HCT116 (cell line): ENCODE measurements around the gene RNF13. TPM values are rescaled to one million over a fixed set of nuclear protein-coding genes. Genes with fewer than 3 reads are reported as not detected.

Experiments used
- ATAC-seq: fragments of 200-7000 bp; cut with Tn5 transposase; 2 replicates; pipeline ENCODE4 v1.9.1; 2020; ENCODE audit warnings: mild to moderate bottlenecking, moderate library complexity
- BruUV-seq: library from RNA; stranded (reverse); fragments of 400-500 nt; replicated peaks from 2 replicates; lab custom pipeline; 2021; lab: Mats Ljungman, UMichigan
- CTCF ChIA-PET: fragments of 300-600 bp; sonication (Branson Sonifier 250); formaldehyde crosslinking; loops from one replicate; lab custom pipeline; 2021; ENCODE audit warnings: antibody characterized with exemption; lab: Charles Lee
- POLR2A ChIA-PET: fragments of 300-600, 350-600 bp; sonication (Branson Sonifier 250); formaldehyde crosslinking; loops from one replicate; lab custom pipeline; 2021; ENCODE audit warnings: antibody characterized with exemption; lab: Charles Lee
- RAD21 ChIA-PET, 2 experiments: fragments of 300-600 bp; sonication (Branson Sonifier 250); formaldehyde crosslinking; loops; one replicate each; lab custom pipeline; 2023; ENCODE audit warnings: low total read pairs in 2 of 2; ENCODE audit not compliant: uncharacterized antibody in 2 of 2, unreplicated experiment in 2 of 2, low non-redundant PET in 1 of 2; lab: Charles Lee
- DNase-seq: peaks from one replicate; pipeline ENCODE4 v3.0.0-alpha.2; 2010; ENCODE audit warnings: low read depth, low spot score
- H2AFZ ChIP-seq: fragments of 200-600 bp; shearing (Covaris generic), sonication (generic); 2 replicates; pipeline ENCODE4 v1.6.1; 2017; ENCODE audit warnings: low read depth, mixed run types, mixed read lengths, antibody characterized with exemption, low read length; ENCODE audit not compliant: poor library complexity, severe bottlenecking
- H3K27ac ChIP-seq: 2 replicates; pipeline ENCODE4 v1.5.1; 2012; ENCODE audit warnings: low read depth, low read length
- H3K27me3 ChIP-seq: fragments of 200-600 bp; sonication (generic); 2 replicates; pipeline ENCODE4 v1.6.1; 2016; ENCODE audit warnings: mixed run types, low read length, mixed read lengths; ENCODE audit not compliant: insufficient read depth
- H3K36me3 ChIP-seq, 2 experiments: fragments of 200-500 bp in 1 of 2; fragments of 200-600 bp in 1 of 2; sonication (Bioruptor generic) in 1 of 2; sonication (generic) in 1 of 2; 2 replicates each; pipeline versions ENCODE4 v1.5.1 to v1.6.1; 2014 to 2016; ENCODE audit warnings: low read length in 2 of 2, inconsistent platforms in 1 of 2, mixed read lengths in 1 of 2, mixed run types in 1 of 2; ENCODE audit not compliant: insufficient read depth in 2 of 2, control insufficient read depth in 1 of 2
- H3K4me1 ChIP-seq, 2 experiments: fragments of 200-600 bp in 1 of 2; sonication (generic) in 1 of 2; 2 replicates each; pipeline versions ENCODE4 v1.5.1 to v1.6.1; 2012 to 2017; ENCODE audit warnings: low read length in 2 of 2, inconsistent platforms in 1 of 2, mild to moderate bottlenecking in 1 of 2, mixed read lengths in 1 of 2, mixed run types in 1 of 2, moderate library complexity in 1 of 2; ENCODE audit not compliant: insufficient read depth in 2 of 2, control insufficient read depth in 1 of 2
- H3K4me2 ChIP-seq: fragments of 200-600 bp; sonication (generic); 2 replicates; pipeline ENCODE4 v1.6.1; 2017; ENCODE audit warnings: mixed run types, low read length, mixed read lengths
- H3K4me3 ChIP-seq, 2 experiments: fragments of 200-600 bp in 1 of 2; sonication (generic) in 1 of 2; replicated peaks in 1 of 2; 2 replicates each; pipeline ENCODE4 v1.5.1; 2011 to 2016; ENCODE audit warnings: low read length in 2 of 2, control low read depth in 1 of 2, low read depth in 1 of 2, mild to moderate bottlenecking in 1 of 2, mixed read lengths in 1 of 2, mixed run types in 1 of 2
- H3K79me2 ChIP-seq: fragments of 200-600 bp; sonication (generic); 2 replicates; pipeline ENCODE4 v1.6.1; 2017; ENCODE audit warnings: mild to moderate bottlenecking, mixed run types, low read length, moderate library complexity, mixed read lengths; ENCODE audit not compliant: insufficient read depth
- H3K9ac ChIP-seq: fragments of 200-600 bp; sonication (generic); 2 replicates; pipeline ENCODE4 v1.6.1; 2016; ENCODE audit warnings: low read length, mixed read lengths
- H3K9me2 ChIP-seq: fragments of 200-600 bp; sonication (generic), shearing (Covaris generic); 2 replicates; pipeline ENCODE4 v1.6.1; 2017; ENCODE audit warnings: mixed run types, mild to moderate bottlenecking, moderate library complexity; ENCODE audit not compliant: insufficient read depth
- H3K9me3 ChIP-seq, 2 experiments: fragments of 200-500 bp in 1 of 2; fragments of 200-600 bp in 1 of 2; sonication (Bioruptor generic) in 1 of 2; sonication (generic) in 1 of 2; 2 replicates each; pipeline ENCODE4 v1.6.1; 2014 to 2017; ENCODE audit warnings: low read length in 2 of 2, mixed read lengths in 2 of 2, inconsistent platforms in 1 of 2, low read depth in 1 of 2, mild to moderate bottlenecking in 1 of 2, mixed run types in 1 of 2, moderate library complexity in 1 of 2; ENCODE audit not compliant: control insufficient read depth in 1 of 2, insufficient read depth in 1 of 2
- H4K20me1 ChIP-seq: fragments of 200-600 bp; sonication (generic), shearing (Covaris generic); 2 replicates; pipeline ENCODE4 v1.6.1; 2017; ENCODE audit warnings: mixed run types, mild to moderate bottlenecking, moderate library complexity; ENCODE audit not compliant: insufficient read depth
- ATF3 ChIP-seq: IDR thresholded peaks from 2 replicates; pipeline ENCODE4 v1.6.1; 2012
- CBX3 ChIP-seq: IDR thresholded peaks from 2 replicates; pipeline ENCODE4 v1.6.1; 2012; ENCODE audit warnings: low read depth
- CEBPB ChIP-seq: IDR thresholded peaks from 2 replicates; pipeline ENCODE4 v1.6.1; 2012; ENCODE audit warnings: low read depth
- EGR1 ChIP-seq: IDR thresholded peaks from 2 replicates; pipeline ENCODE4 v1.6.1; 2012; ENCODE audit warnings: low read depth
- ELF1 ChIP-seq: IDR thresholded peaks from 2 replicates; pipeline ENCODE4 v1.6.1; 2012; ENCODE audit warnings: low read depth, borderline replicate concordance
- EZH2 ChIP-seq: fragments of 200-600 bp; sonication (generic); IDR thresholded peaks from 2 replicates; pipeline ENCODE4 v1.6.1; 2017; ENCODE audit warnings: antibody characterized with exemption, mixed run types
- EZH2phosphoT487 ChIP-seq: fragments of 200-600 bp; IDR thresholded peaks from 2 replicates; pipeline ENCODE4 v1.6.1; 2018; ENCODE audit warnings: antibody characterized with exemption, borderline replicate concordance
- FOSL1 ChIP-seq: IDR thresholded peaks from 2 replicates; pipeline ENCODE4 v1.6.1; 2012; ENCODE audit warnings: low read depth
- JUND ChIP-seq: IDR thresholded peaks from 2 replicates; pipeline ENCODE4 v1.6.1; 2012
- POLR2A ChIP-seq: IDR thresholded peaks from 2 replicates; pipeline ENCODE4 v1.7.0; 2011; ENCODE audit warnings: borderline replicate concordance; ENCODE audit not compliant: insufficient read depth, insufficient read length; ENCODE audit errors: extremely low read depth
- POLR2AphosphoS5 ChIP-seq: IDR thresholded peaks from 2 replicates; pipeline ENCODE4 v1.6.1; 2011; ENCODE audit warnings: mild to moderate bottlenecking, low read depth, low read length, moderate library complexity
- REST ChIP-seq: IDR thresholded peaks from 2 replicates; pipeline ENCODE4 v1.6.1; 2012; ENCODE audit warnings: low read depth
- TCF7L2 ChIP-seq: IDR thresholded peaks from 2 replicates; pipeline ENCODE4 v1.7.0; 2011; ENCODE audit warnings: borderline replicate concordance, inconsistent platforms; ENCODE audit not compliant: insufficient read depth, insufficient read length; ENCODE audit errors: extremely low read depth
- YY1 ChIP-seq: IDR thresholded peaks from 2 replicates; pipeline ENCODE4 v1.6.1; 2011; ENCODE audit warnings: low read length, low read depth, moderate library complexity, mild to moderate bottlenecking; ENCODE audit not compliant: insufficient replicate concordance; ENCODE audit errors: extremely low read depth
- ZNF274 ChIP-seq: fragments of 200-500 bp; sonication (Bioruptor generic); IDR thresholded peaks from 2 replicates; pipeline ENCODE4 v1.6.1; 2014; ENCODE audit warnings: mild to moderate bottlenecking, low read depth, low read length, inconsistent platforms
- intact Hi-C: fragments of 100-400 bp; cut with micrococcal nuclease; formaldehyde crosslinking; loops from 2 replicates; pipeline ENCODE4 v1.10.0; 2022
- total RNA-seq: library from RNA; stranded (reverse); gene quantifications from one replicate; pipeline ENCODE4 v1.2.1, GENCODE V29; 2021; ENCODE audit not compliant: unreplicated experiment
- TF ChIP-seq, protein P1 (sequence below), 3 experiments: fragments of 200-600 bp in 1 of 3; sonication (generic) in 1 of 3; IDR thresholded peaks in 2 of 3; conservative IDR thresholded peaks in 1 of 3; 2 replicates each; pipeline ENCODE4 v1.5.1; 2012 to 2017; ENCODE audit warnings: low read depth in 2 of 3, low read length in 2 of 3, antibody characterized with exemption in 1 of 3, borderline replicate concordance in 1 of 3, control low read depth in 1 of 3, mild to moderate bottlenecking in 1 of 3, mixed read lengths in 1 of 3, mixed run types in 1 of 3, moderate library complexity in 1 of 3; ENCODE audit not compliant: insufficient read depth in 1 of 3
- TF ChIP-seq, protein P2 (sequence below): IDR thresholded peaks from 2 replicates; pipeline ENCODE4 v1.6.1; 2011; ENCODE audit warnings: mild to moderate bottlenecking, low read length, moderate library complexity; ENCODE audit not compliant: insufficient replicate concordance; ENCODE audit errors: extremely low read depth

The RNF13 gene
- total RNA-seq, 1 experiment from 2014 or later, result 39.9 TPM

DNA sequence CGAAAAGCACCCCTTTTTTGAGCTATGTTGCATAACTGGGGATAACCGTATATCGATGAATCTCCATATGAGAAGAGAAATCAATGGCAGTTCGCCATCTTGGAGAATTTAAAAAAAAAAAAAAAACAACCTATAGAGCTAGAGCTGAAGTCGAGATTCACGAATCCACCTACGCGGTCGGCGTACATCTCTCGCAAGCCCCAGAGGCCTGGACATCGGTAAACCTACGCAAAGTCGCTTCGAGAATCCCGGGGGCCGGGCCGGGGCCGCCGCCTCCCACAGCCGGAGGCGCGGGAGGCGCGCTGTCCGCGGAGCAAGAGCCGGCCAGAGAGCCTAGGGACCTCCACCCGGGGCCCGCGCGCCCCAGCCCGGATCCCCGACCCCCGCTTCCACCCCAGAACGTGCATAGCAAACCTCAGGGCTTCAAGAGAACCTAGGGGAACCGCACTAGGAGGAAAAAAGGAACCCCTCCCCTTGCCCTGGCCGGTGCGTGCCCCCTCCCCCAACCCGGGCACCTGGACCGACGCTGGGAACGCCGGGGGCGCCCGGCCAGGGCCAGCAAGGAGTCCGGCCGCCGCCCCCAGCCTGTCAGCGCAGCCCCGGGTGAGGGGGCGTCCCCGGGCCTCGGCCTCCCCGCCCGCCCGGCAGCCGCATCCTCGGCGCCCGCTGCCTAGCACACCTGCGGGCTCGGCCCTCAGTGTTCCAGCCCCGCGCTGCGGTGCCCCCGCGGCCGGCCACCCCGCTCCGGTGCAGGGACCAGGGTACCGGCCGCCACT is 157.1 kb downstream of the RNF13 start:
- no TSS peak for BruUV-seq

More for the DNA sequence above, 157.1 kb downstream of the RNF13 start:
- Histone ChIP-seq H3K4me3 (peak overlapping the region; percentile 62 to 66), H4K20me1 (peaks cover 9% of the 10 kb centered on the region; the same call in 1 of the 2 replicates), H3K4me1 (peaks cover 7 to 26% of the 10 kb centered on the region in 2 experiments; a peak in 3 of 4 replicates), H3K27ac (peak overlapping the region; percentile 89), H3K9ac (peak overlapping the region; percentile 80), H3K27me3 (no peaks in the 10 kb centered on the region), H3K9me2 (no peaks in the 10 kb centered on the region), H3K79me2 (peaks cover 58% of the 10 kb centered on the region), H2AFZ (no peak overlapping the region), H3K36me3 (peaks cover 5 to 26% of the 10 kb centered on the region in 2 experiments; a peak in 3 of 4 replicates), H3K4me2 (peak overlapping the region; percentile 83), H3K9me3 (no peaks in the 10 kb centered on the region)
- no peak for TF ChIP-seq CEBPB
- TF ChIP-seq REST, result no peak
- TF ChIP-seq YY1, result no peak
- no peak; the same call in 1 of the 2 replicates for TF ChIP-seq POLR2AphosphoS5
- no peak for TF ChIP-seq EZH2phosphoT487
- TF ChIP-seq ZNF274, result no peak
- no peak for TF ChIP-seq ELF1
- TF ChIP-seq TCF7L2, result no peak
- TF ChIP-seq POLR2A, result no peak
- TF ChIP-seq, protein P1, sequence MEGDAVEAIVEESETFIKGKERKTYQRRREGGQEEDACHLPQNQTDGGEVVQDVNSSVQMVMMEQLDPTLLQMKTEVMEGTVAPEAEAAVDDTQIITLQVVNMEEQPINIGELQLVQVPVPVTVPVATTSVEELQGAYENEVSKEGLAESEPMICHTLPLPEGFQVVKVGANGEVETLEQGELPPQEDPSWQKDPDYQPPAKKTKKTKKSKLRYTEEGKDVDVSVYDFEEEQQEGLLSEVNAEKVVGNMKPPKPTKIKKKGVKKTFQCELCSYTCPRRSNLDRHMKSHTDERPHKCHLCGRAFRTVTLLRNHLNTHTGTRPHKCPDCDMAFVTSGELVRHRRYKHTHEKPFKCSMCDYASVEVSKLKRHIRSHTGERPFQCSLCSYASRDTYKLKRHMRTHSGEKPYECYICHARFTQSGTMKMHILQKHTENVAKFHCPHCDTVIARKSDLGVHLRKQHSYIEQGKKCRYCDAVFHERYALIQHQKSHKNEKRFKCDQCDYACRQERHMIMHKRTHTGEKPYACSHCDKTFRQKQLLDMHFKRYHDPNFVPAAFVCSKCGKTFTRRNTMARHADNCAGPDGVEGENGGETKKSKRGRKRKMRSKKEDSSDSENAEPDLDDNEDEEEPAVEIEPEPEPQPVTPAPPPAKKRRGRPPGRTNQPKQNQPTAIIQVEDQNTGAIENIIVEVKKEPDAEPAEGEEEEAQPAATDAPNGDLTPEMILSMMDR (IDR thresholded peaks at IDR 0.05 in 2 of 3, conservative IDR thresholded peaks at IDR 0.05 in 1 of 3; ENCODE audit: borderline replicate concordance in 1 of 3, insufficient read depth in 1 of 3, low read depth in 2 of 3, low read length in 2 of 3), result no peak
- no peak for TF ChIP-seq JUND
- no peak for TF ChIP-seq FOSL1
- TF ChIP-seq EGR1, result no peak
- no peak for TF ChIP-seq ATF3
- TF ChIP-seq, protein P2, sequence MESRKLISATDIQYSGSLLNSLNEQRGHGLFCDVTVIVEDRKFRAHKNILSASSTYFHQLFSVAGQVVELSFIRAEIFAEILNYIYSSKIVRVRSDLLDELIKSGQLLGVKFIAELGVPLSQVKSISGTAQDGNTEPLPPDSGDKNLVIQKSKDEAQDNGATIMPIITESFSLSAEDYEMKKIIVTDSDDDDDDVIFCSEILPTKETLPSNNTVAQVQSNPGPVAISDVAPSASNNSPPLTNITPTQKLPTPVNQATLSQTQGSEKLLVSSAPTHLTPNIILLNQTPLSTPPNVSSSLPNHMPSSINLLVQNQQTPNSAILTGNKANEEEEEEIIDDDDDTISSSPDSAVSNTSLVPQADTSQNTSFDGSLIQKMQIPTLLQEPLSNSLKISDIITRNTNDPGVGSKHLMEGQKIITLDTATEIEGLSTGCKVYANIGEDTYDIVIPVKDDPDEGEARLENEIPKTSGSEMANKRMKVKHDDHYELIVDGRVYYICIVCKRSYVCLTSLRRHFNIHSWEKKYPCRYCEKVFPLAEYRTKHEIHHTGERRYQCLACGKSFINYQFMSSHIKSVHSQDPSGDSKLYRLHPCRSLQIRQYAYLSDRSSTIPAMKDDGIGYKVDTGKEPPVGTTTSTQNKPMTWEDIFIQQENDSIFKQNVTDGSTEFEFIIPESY, result no peak
- no peak for TF ChIP-seq CBX3
- no peak for TF ChIP-seq EZH2
- intact Hi-C loops, result loop anchor here (10.0 kb wide), 2 partner anchors 475 to 525 kb away; no protein-coding TSS in a partner anchor
- ChIA-PET CTCF (interaction anchor here (0.8 to 1.1 kb wide), 2 partner anchors 214 to 269 kb away, joined by 4 to 8 read pairs; no protein-coding TSS in a partner anchor), RAD21 (interaction anchor here in 1 of 2 experiments (1.6 kb wide), 1 partner anchor 214 kb away, joined by 4 read pairs; no protein-coding TSS in a partner anchor), POLR2A (interaction anchor here (0.6 to 1.0 kb wide), 2 partner anchors 214 to 731 kb away, joined by 3 to 4 read pairs; no protein-coding TSS in a partner anchor)
- DNase-seq, result peak; percentile 73
- peak; percentile 58 for ATAC-seq
